Upper lobe of left lung (tissue), 4 donors: ENCODE data around the gene TCF7.

ENCODE experiments used
- CTCF ChIP-seq, 6 experiments: fragments of 450-650 bp in 4 of 6; fragments of 200-600 bp in 2 of 6; sonication (generic) in 2 of 6; IDR thresholded peaks; one replicate each; pipeline ENCODE4 v1.5.1; 2016 to 2019; ENCODE audit warnings: antibody characterized with exemption in 6 of 6
- POLR2A ChIP-seq, 4 donors: fragments of 450-650 bp; IDR thresholded peaks; one replicate each; pipeline ENCODE4 v1.5.1; 2016 to 2017; ENCODE audit warnings: antibody characterized with exemption in 4 of 4, mild to moderate bottlenecking in 2 of 4

- TF ChIP-seq CTCF (IDR thresholded peaks at IDR 0.05) (no peak), POLR2A (IDR thresholded peaks at IDR 0.05) (no peak)
Measured at GRCh38 chr5:134093351-134093750, 21.1 kb upstream of the TCF7 start.
